Mesodermal cell (in vitro differentiated cells): ENCODE data around the gene MORN2. TPM values are rescaled to one million over a fixed set of nuclear protein-coding genes. Genes with fewer than 3 reads are reported as not detected.
"Not testable (repeated sequence)": the region's sequence is repeated elsewhere in the genome, so short reads cannot be mapped to it uniquely, and the experiment has no call there.

Experiments
- H3K27ac ChIP-seq: 2 replicates; pipeline ENCODE4 v1.7.0; 2013; ENCODE audit warnings: mild to moderate bottlenecking, low read depth, low read length, moderate library complexity; ENCODE audit not compliant: severe bottlenecking
- H3K36me3 ChIP-seq: 2 replicates; pipeline ENCODE4 v1.7.1; 2013; ENCODE audit warnings: mild to moderate bottlenecking, low read length, moderate library complexity; ENCODE audit not compliant: control insufficient read depth, insufficient read depth
- H3K4me1 ChIP-seq: one replicate; pipeline ENCODE4 v1.7.1; 2013; ENCODE audit warnings: mild to moderate bottlenecking, low read length; ENCODE audit not compliant: insufficient read depth, control insufficient read depth, poor library complexity, severe bottlenecking
- H3K4me3 ChIP-seq: 2 replicates; pipeline ENCODE4 v1.7.0; 2013; ENCODE audit warnings: low read length, control low read depth, mild to moderate bottlenecking; ENCODE audit not compliant: insufficient read depth, poor library complexity, severe bottlenecking; ENCODE audit errors: extremely low read depth
- H3K9me3 ChIP-seq: 2 replicates; pipeline ENCODE4 v1.7.1; 2013; ENCODE audit warnings: mild to moderate bottlenecking, low read length, moderate library complexity; ENCODE audit not compliant: control insufficient read depth
- whole genome bisulfite sequencing, 2 experiments: methylation state at CpG; one replicate each; pipeline ENCODE4 v1.1.5; 2013; ENCODE audit warnings: missing lambda C conversion rate in 2 of 2; ENCODE audit not compliant: insufficient coverage in 2 of 2; 5-methylcytosine and 5-hydroxymethylcytosine counted together
- polyA plus RNA-seq, 2 experiments: library from polyadenylated mRNA; stranded (reverse); fragments of 50-300 nt; gene quantifications; one replicate each; pipeline ENCODE4 v1.2.3, GENCODE V29; 2013

MORN2 gene
- polyA plus RNA-seq (2013, experiment 1 of 2) = 16.0 TPM
- polyA plus RNA-seq (2013, experiment 2 of 2) = 23.1 TPM

- Histone ChIP-seq H3K36me3 (no peaks in the 10 kb centered on the region), H3K4me3 (peak within 1 kb of the TSS; percentile 77), H3K4me1 (peaks cover 9% of the 10 kb centered on the region), H3K9me3 (no peaks in the 10 kb centered on the region), H3K27ac (no peak within 1 kb of the TSS)
- 1 to 2% methylated on average over 47 to 48 of the region's 52 CpGs for WGBS, 2 experiments
Observed at GRCh38 chr2:38875576-38876367, at the start of gene MORN2, which contains the start of gene DHX57. MORN2 (plus strand) TSS chr2:38875976. DHX57 (minus strand) TSS chr2:38875934; CDS start chr2:38868405, 7,529 bp downstream.

- H3K9me3 ChIP-seq, H3K4me1 ChIP-seq, H3K4me3 ChIP-seq: not testable (repeated sequence)
- Histone ChIP-seq H3K27ac (peak overlapping the region; percentile 29), H3K36me3 (peaks cover 63% of the 10 kb centered on the region)
- WGBS, 2 experiments = 83% methylated on average over 3 of the region's 10 CpGs; no CpG with 5 or more reads in 1 of the 2 experiments
Observed at GRCh38 chr2:38827539-38828145, 48.1 kb upstream of the MORN2 start.

- Histone ChIP-seq H3K36me3 (peaks cover 62% of the 10 kb centered on the region), H3K27ac (no peak overlapping the region), H3K4me1 (no peaks in the 10 kb centered on the region), H3K4me3 (no peak overlapping the region), H3K9me3 (no peaks in the 10 kb centered on the region)
- WGBS, 2 experiments = 91 to 100% methylated on average over 1 to 3 of the region's 4 CpGs
Observed at GRCh38 chr2:38828460-38828859, 47.3 kb upstream of the MORN2 start.

- no CpG with 5 or more reads among the region's 1 CpG for WGBS, 2 experiments
- Histone ChIP-seq H3K27ac (no peak overlapping the region), H3K4me3 (no peak overlapping the region), H3K9me3 (no peaks in the 10 kb centered on the region), H3K36me3 (peaks cover 61% of the 10 kb centered on the region), H3K4me1 (no peaks in the 10 kb centered on the region)
Observed at GRCh38 chr2:38829971-38830370, 45.8 kb upstream of the MORN2 start.

- Histone ChIP-seq H3K4me3 (no peak overlapping the region), H3K4me1 (no peaks in the 10 kb centered on the region), H3K9me3 (no peaks in the 10 kb centered on the region), H3K36me3 (peaks cover 54% of the 10 kb centered on the region), H3K27ac (no peak overlapping the region)
- 82 to 97% methylated on average over 2 to 4 of the region's 6 CpGs for WGBS, 2 experiments
Observed at GRCh38 chr2:38830526-38831159, 45.1 kb upstream of the MORN2 start.

- WGBS, 2 experiments = 0 to 20% methylated on average over 1 of the region's 1 CpG
- no peaks in the 10 kb centered on the region for H3K4me1 ChIP-seq
- H3K36me3 ChIP-seq = peaks cover 66% of the 10 kb centered on the region
- H3K27ac ChIP-seq = no peak overlapping the region
- H3K4me3 ChIP-seq = no peak overlapping the region
- no peaks in the 10 kb centered on the region for H3K9me3 ChIP-seq
Observed at GRCh38 chr2:38835015-38835601, 40.7 kb upstream of the MORN2 start.

- Histone ChIP-seq H3K36me3 (peaks cover 66% of the 10 kb centered on the region), H3K27ac (no peak overlapping the region), H3K9me3 (no peaks in the 10 kb centered on the region), H3K4me1 (no peaks in the 10 kb centered on the region), H3K4me3 (no peak overlapping the region)
- WGBS, 2 experiments = 90% methylated on average over 3 of the region's 3 CpGs; no CpG with 5 or more reads in 1 of the 2 experiments
Observed at GRCh38 chr2:38835990-38836389, 39.8 kb upstream of the MORN2 start.

- peaks cover 66% of the 10 kb centered on the region for H3K36me3 ChIP-seq
Observed at GRCh38 chr2:38836791-38837190, 39.0 kb upstream of the MORN2 start.

GRCh38 chr2:38850045-38850444 is 25.7 kb upstream of the MORN2 start:
- 89 to 93% methylated on average over 2 to 3 of the region's 3 CpGs for WGBS, 2 experiments
- H3K36me3 ChIP-seq = peaks cover 58% of the 10 kb centered on the region
- H3K4me3 ChIP-seq = no peak overlapping the region
- H3K27ac ChIP-seq = no peak overlapping the region
- no peaks in the 10 kb centered on the region for H3K9me3 ChIP-seq
- no peaks in the 10 kb centered on the region for H3K4me1 ChIP-seq

More at GRCh38 chr2:38836791-38837190, 39.0 kb upstream of the MORN2 start:
- Histone ChIP-seq H3K27ac (no peak overlapping the region), H3K4me3 (no peak overlapping the region), H3K9me3 (no peaks in the 10 kb centered on the region), H3K4me1 (no peaks in the 10 kb centered on the region)
- WGBS, 2 experiments = 100% methylated on average over 1 of the region's 2 CpGs

GRCh38 chr2:38856165-38856564 is 19.6 kb upstream of the MORN2 start:
- H3K36me3 ChIP-seq = peaks cover 74% of the 10 kb centered on the region

More at GRCh38 chr2:38856165-38856564, 19.6 kb upstream of the MORN2 start:
- Histone ChIP-seq H3K4me1 (no peaks in the 10 kb centered on the region), H3K9me3 (no peaks in the 10 kb centered on the region), H3K27ac (no peak overlapping the region), H3K4me3 (no peak overlapping the region)
- no CpG with 5 or more reads among the region's 1 CpG for WGBS, 2 experiments
